NCI-H187 (cell line): ENCODE measurements around the gene USP32.
A peak's percentile ranks its signal among the peaks of the same experiment; 100 is the strongest.
"Not testable (repeated sequence)": the region's sequence is repeated elsewhere in the genome, so short reads cannot be mapped to it uniquely, and the experiment has no call there.

Experiments
- DNase-seq, 2 experiments: peaks; one replicate each; lab custom pipeline; 2025; lab: John Stamatoyannopoulos, UW

USP32 gene

GRCh38 chr17:60392042-60392844, at the start of gene USP32:
Gene USP32, minus strand, starts transcription at chr17:60392133. Its CDS starts 194 bp downstream, at chr17:60391939.
- peak; percentile 95 to 98 for DNase-seq

GRCh38 chr17:60439501-60439900, 47.6 kb upstream of the USP32 start:
- no peak for DNase-seq

GRCh38 chr17:60436676-60437075, 44.7 kb upstream of the USP32 start:
- no peak for DNase-seq

GRCh38 chr17:60435244-60436167, 43.6 kb upstream of the USP32 start:
- DNase-seq, result peak in 1 of 2 experiments; percentile 46

GRCh38 chr17:60433021-60433997, 41.4 kb upstream of the USP32 start:
- DNase-seq, result not testable (repeated sequence)

- not testable (repeated sequence) for DNase-seq
These were observed 38.6 kb upstream of the USP32 start for GRCh38 chr17:60430561-60430960.

GRCh38 chr17:60428491-60428890, 36.6 kb upstream of the USP32 start:
- DNase-seq, result not testable (repeated sequence)

- DNase-seq, result no peak
These were observed 34.7 kb upstream of the USP32 start for GRCh38 chr17:60426596-60426995.

- no peak for DNase-seq
These were observed 33.7 kb upstream of the USP32 start for GRCh38 chr17:60425626-60426025.

GRCh38 chr17:60423865-60424264, 31.9 kb upstream of the USP32 start:
- DNase-seq, result no peak

- DNase-seq, result no peak
These were observed 30.3 kb upstream of the USP32 start, which contains the start of gene CHCT1 for GRCh38 chr17:60422162-60422665. Gene CHCT1, plus strand, starts transcription at chr17:60422489. Its CDS starts 104 bp downstream, at chr17:60422593.

- no peak for DNase-seq
These were observed 29.6 kb upstream of the USP32 start for GRCh38 chr17:60421273-60422161.

GRCh38 chr17:60419875-60420274, 27.9 kb upstream of the USP32 start:
- DNase-seq, result not testable (repeated sequence)

GRCh38 chr17:60419003-60419402, 27.1 kb upstream of the USP32 start:
- DNase-seq, result not testable (repeated sequence)

- no peak for DNase-seq
These were observed 24.5 kb upstream of the USP32 start for GRCh38 chr17:60416368-60416925.

GRCh38 chr17:60415146-60415545, 23.2 kb upstream of the USP32 start:
- no peak for DNase-seq

GRCh38 chr17:60412701-60413100, 20.8 kb upstream of the USP32 start:
- DNase-seq, result no peak

- DNase-seq, result no peak
These were observed 18.1 kb upstream of the USP32 start for GRCh38 chr17:60410001-60410400.

GRCh38 chr17:60406887-60407286, 15.0 kb upstream of the USP32 start:
- DNase-seq, result no peak

GRCh38 chr17:60403962-60404361, 12.0 kb upstream of the USP32 start:
- no peak for DNase-seq
